ENCODE results near the gene BCAS3.

BCAS3 gene

GRCh38 chr17:61310590-61310989 lies 632.9 kb downstream of the BCAS3 start:
- Histone ChIP-seq H3K4me1 (ENCODE audit: insufficient read depth, poor library complexity, severe bottlenecking) (peaks cover 5% of the 10 kb centered on the region), H3K27ac (ENCODE audit: poor library complexity, severe bottlenecking) (no peak overlapping the region), H3K27me3 (ENCODE audit: insufficient read depth, poor library complexity, severe bottlenecking) (no peaks in the 10 kb centered on the region), H3K9me3 (ENCODE audit: severe bottlenecking) (no peaks in the 10 kb centered on the region), H3K36me3 (ENCODE audit: low read depth) (no peaks in the 10 kb centered on the region), H3K4me3 (ENCODE audit: severe bottlenecking) (no peak overlapping the region)
- ATAC-seq (ENCODE audit: low read depth) (no peak), DNase-seq (ENCODE audit: low spot score) (no peak)
- no peak for TF ChIP-seq CTCF (IDR thresholded peaks at IDR 0.05; ENCODE audit: poor library complexity, severe bottlenecking)

GRCh38 chr17:61312406-61313295 lies 635.0 kb downstream of the BCAS3 start:
- no peak for TF ChIP-seq CTCF (IDR thresholded peaks at IDR 0.05; ENCODE audit: poor library complexity, severe bottlenecking)
- Histone ChIP-seq H3K4me1 (ENCODE audit: insufficient read depth, poor library complexity, severe bottlenecking) (peaks cover 5% of the 10 kb centered on the region), H3K27ac (ENCODE audit: poor library complexity, severe bottlenecking) (no peak overlapping the region), H3K4me3 (ENCODE audit: severe bottlenecking) (no peak overlapping the region), H3K27me3 (ENCODE audit: insufficient read depth, poor library complexity, severe bottlenecking) (no peaks in the 10 kb centered on the region), H3K9me3 (ENCODE audit: severe bottlenecking) (no peaks in the 10 kb centered on the region), H3K36me3 (ENCODE audit: low read depth) (no peaks in the 10 kb centered on the region)
- ATAC-seq (ENCODE audit: low read depth), result no peak
- DNase-seq (ENCODE audit: low spot score), result no peak

GRCh38 chr17:61313461-61314326 lies 636.0 kb downstream of the BCAS3 start:
- Histone ChIP-seq H3K4me3 (ENCODE audit: severe bottlenecking) (no peak overlapping the region), H3K27ac (ENCODE audit: poor library complexity, severe bottlenecking) (no peak overlapping the region), H3K4me1 (ENCODE audit: insufficient read depth, poor library complexity, severe bottlenecking) (peaks cover 5% of the 10 kb centered on the region), H3K27me3 (ENCODE audit: insufficient read depth, poor library complexity, severe bottlenecking) (no peaks in the 10 kb centered on the region), H3K9me3 (ENCODE audit: severe bottlenecking) (no peaks in the 10 kb centered on the region), H3K36me3 (ENCODE audit: low read depth) (no peaks in the 10 kb centered on the region)
- ATAC-seq (ENCODE audit: low read depth) (no peak), DNase-seq (ENCODE audit: low spot score) (no peak)
- TF ChIP-seq CTCF (IDR thresholded peaks at IDR 0.05; ENCODE audit: poor library complexity, severe bottlenecking), result no peak

GRCh38 chr17:61314368-61315078 lies 636.9 kb downstream of the BCAS3 start:
- no peak overlapping the region for H3K4me3 ChIP-seq (ENCODE audit: severe bottlenecking)
- no peaks in the 10 kb centered on the region for H3K36me3 ChIP-seq (ENCODE audit: low read depth)
- peaks cover 5% of the 10 kb centered on the region for H3K4me1 ChIP-seq (ENCODE audit: insufficient read depth, poor library complexity, severe bottlenecking)
- H3K27ac ChIP-seq (ENCODE audit: poor library complexity, severe bottlenecking), result no peak overlapping the region
- no peaks in the 10 kb centered on the region for H3K9me3 ChIP-seq (ENCODE audit: severe bottlenecking)
- no peak for DNase-seq (ENCODE audit: low spot score)
- TF ChIP-seq CTCF (IDR thresholded peaks at IDR 0.05; ENCODE audit: poor library complexity, severe bottlenecking), result no peak
- H3K27me3 ChIP-seq (ENCODE audit: insufficient read depth, poor library complexity, severe bottlenecking), result no peaks in the 10 kb centered on the region
- ATAC-seq (ENCODE audit: low read depth), result peak; percentile 61

All from RWPE2 (cell line).